Ureter (tissue), 1 donor: ENCODE results near the gene SOX15. TPM values are rescaled to one million over a fixed set of nuclear protein-coding genes. Genes with fewer than 3 reads are reported as not detected.
A peak's percentile ranks its signal among the peaks of the same experiment; 100 is the strongest.
"Not testable (repeated sequence)": the region's sequence is repeated elsewhere in the genome, so short reads cannot be mapped to it uniquely, and the experiment has no call there.

ENCODE experiments used
- DNase-seq: peaks from one replicate; pipeline ENCODE4 v3.0.0-alpha.2; 2020; ENCODE audit warnings: low spot score
- total RNA-seq: library from RNA; stranded (reverse); gene quantifications from one replicate; pipeline ENCODE4 v1.2.4, GENCODE V29; 2023
- donor health status: DM: yes; HTN: yes; CAD: no.

SOX15 gene
- total RNA-seq, 1 donor from 2014 or later = 8.0 TPM

DNA sequence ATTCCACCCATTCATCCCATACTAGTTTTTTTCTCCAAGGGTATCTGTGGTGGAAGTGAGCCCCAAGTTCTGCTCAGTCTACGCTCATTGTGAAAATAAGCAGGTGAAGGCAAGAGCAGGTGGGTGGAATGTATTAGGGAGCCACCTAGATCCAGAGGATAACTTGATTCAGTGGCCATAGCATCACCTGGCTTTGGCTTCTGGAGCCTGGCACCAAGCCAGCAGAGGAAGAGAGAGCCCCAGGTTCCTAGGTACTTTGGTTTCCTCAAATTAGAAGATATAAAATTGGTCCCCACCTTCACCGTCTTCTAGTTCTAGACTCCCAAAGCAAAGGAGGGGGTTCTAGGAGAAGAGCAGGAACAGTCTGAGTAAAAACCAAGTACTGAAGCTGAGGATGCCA, 20.7 kb upstream of the SOX15 start:
- no peak for DNase-seq

DNA sequence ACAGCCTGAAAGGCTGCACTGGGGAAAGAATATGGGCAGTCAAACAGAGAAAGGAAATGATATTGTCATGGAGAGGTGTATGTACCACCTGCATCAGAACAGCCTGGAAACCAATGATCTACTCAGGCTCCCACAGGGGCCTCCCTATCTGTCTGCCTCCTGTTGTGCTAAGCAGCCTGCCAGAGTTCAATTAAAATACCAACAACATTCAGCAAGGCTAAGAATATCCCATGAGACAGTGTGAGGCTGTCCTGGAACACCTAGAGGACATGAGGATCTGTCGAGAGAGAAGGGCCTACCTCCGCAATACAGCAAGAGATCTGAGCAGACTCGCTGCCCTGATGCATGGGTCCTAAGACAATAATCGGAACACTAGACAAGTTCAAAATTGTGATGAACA, 16.4 kb upstream of the SOX15 start:
- DNase-seq = no peak

GRCh38 chr17:7597561-7597960, 7.7 kb upstream of the SOX15 start:
- not testable (repeated sequence) for DNase-seq

- no peak for DNase-seq
Observed at GRCh38 chr17:7593296-7593695, 3.4 kb upstream of the SOX15 start.

GRCh38 chr17:7592422-7593021, 2.6 kb upstream of the SOX15 start:
- DNase-seq = no peak

GRCh38 chr17:7591596-7591995, 1.7 kb upstream of the SOX15 start:
- DNase-seq = no peak

- DNase-seq = no peak
Observed at GRCh38 chr17:7590743-7591142, 849 bp upstream of the SOX15 start.

DNA sequence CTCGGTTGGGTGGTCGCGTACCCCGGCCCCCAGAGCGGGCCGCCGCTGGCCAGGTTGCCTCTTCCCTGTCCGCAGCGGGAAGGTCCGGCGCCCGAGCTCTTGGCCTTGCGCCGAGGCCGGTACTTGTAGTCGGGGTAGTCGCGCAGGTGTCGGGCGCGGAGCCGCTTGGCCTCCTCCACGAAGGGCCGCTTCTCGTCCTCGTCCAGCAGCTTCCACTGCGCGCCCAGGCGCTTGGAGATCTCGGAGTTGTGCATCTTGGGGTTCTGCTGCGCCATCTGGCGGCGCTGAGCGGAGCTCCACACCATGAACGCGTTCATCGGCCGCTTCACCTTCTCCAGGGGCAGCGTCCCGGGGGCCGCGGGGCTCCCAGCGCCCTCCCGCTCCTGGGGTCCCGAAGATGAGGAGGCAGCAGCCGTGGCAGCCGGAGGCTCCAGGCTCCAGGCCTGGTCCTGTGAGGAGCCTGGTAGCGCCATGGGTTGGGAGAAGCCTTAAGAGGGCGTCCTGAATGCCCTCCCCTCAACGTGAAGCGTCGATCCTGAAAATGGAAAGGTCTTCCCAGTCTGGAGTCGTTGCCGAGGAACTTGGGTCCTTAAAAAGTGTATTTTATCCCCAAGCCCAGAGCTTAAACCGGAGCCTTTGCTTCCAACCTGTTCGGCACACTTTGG, 558 bp downstream of the SOX15 start:
- DNase-seq = peak; percentile 87

GRCh38 chr17:7588553-7589203, 1.2 kb downstream of the SOX15 start:
- DNase-seq = no peak

DNA sequence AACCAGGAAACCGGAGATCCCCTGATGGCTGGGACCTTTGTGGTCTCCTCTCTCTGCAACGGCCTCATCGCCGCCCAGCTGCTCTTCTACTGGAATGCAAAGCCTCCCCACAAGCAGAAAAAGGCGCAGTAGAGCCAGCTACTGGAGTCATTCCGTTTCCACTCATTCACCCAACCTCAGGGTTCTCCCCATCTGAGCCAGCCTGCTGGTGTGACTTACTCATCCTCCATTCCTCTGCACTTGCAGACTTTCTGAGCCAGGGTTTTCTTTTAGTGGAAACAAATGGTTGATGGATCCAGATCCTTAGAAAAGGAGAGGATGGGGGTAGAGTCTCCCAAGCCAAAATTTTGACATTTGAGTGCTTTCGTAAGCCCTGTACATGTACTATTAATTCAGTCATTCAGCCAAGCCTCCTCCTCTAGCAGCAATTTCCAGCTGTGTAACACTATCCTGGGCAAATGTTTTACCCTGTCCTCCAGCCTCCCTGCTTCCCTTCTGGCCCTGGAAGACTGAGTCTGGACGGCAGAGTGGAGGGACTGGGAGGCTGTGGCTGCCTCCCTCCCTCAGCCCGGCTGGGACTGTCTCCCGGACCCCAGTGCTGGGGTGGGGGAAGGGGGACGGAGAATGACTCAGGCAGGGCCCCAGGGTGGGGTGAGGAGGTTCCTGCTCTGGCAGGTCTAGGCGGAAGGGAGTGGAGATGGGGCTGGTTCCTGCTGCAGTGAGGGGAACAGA, 2.3 kb downstream of the SOX15 start:
- DNase-seq = no peak

- no peak for DNase-seq
Observed at GRCh38 chr17:7586673-7587419, 3.0 kb downstream of the SOX15 start.

DNA sequence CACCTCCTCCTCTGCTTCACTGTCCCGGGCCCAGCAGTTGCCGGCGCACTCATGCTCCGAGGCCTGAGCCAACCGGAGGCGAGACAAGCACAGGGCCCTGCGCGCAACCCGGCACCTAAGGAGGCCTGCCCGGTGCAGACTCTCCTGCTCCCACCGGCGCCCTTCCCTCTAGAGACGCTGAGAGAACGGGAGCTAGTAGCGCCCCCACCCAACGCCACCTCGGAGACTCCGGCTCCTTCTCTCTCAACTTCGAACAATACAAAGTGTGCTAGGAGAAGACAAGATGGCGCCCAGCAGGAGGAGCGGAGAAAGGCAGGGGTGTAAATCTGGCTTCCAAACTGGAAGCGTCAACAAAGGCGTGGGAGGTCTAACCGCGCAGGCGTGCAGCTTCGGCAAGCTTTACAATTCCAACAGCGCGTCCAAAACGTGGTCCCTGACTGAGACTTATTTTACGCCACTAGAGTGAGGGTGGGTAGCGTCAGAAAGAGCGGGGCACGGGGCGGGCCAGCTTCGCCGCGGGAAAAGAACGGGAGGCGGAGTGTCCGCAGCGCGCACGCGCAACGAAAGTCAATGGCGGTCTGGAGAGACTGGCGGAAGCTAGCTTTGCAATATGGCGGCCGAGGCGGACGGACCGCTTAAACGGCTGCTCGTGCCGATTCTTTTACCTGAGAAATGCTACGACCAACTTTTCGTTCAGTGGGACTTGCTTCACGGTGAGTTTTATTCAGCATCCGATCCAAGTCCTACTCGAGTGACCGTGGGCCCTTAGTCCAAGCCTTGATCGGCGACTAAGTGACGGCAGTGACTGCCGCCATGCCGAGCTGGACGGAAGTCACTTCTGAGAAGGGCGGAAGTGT, 6.4 kb downstream of the SOX15 start, which contains the start of gene MPDU1:
MPDU1 (plus strand) TSS at position 600 of the 857 bp plus-strand sequence; CDS start at position 611, 11 bp downstream.
- DNase-seq = peak; percentile 97

DNA sequence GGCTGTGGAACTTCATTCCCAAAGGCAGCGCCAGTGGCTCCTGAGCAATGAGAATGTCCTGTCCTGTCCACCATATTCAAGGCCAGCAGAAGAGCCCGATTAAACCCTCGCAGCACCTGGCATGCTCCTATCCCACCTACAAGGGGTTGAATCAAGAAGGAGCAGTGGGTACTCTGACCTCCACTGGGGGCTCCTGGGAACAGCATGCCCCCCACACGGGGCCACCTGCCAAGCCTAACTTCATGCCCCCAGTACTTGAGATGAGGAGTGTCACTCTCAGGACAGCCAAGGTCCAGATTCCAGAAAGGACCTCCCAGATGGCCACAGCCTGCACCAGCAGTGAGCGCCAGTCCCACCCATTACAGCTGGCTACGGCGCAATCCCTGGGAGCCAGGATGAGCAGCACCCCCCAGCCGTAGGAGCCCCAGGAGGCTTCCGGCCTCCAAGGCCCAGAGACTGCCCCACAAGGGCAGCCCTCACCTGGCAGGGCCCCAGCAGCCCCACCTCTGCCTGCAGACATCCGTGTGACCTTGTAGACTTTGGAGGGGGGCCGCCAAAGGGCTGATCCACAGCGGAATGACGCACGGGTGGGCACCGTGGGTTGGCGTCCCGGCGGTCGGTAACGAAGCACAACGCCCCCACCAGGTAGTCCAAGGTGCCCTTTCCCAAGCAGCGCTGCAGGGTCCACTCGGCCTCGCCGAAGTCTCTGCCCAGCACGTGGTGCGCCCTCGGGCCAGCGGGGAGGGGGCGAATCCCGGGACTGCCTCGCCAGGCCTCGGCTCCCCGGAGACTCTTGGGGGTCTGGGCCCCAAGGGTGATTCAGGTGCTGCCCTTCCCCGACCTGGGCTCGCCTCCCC, 7.3 kb downstream of the SOX15 start:
- no peak for DNase-seq

- no peak for DNase-seq
Observed at GRCh38 chr17:7580604-7581575, 9.0 kb downstream of the SOX15 start.

DNA sequence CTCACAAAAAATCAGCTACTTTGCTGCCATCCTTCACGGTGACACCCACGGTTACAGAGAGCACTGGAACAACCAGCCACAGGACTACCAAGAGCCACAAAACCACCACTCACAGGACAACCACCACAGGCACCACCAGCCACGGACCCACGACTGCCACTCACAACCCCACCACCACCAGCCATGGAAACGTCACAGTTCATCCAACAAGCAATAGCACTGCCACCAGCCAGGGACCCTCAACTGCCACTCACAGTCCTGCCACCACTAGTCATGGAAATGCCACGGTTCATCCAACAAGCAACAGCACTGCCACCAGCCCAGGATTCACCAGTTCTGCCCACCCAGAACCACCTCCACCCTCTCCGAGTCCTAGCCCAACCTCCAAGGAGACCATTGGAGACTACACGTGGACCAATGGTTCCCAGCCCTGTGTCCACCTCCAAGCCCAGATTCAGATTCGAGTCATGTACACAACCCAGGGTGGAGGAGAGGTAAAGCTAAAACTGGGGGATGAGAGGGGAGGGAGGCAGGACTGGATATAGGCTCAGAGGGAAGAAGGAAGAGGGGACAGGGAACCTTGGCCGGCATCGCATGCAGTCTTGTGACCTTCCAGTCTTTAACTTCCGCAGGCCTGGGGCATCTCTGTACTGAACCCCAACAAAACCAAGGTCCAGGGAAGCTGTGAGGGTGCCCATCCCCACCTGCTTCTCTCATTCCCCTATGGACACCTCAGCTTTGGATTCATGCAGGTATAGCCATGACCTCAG, 9.9 kb downstream of the SOX15 start:
- no peak for DNase-seq

DNA sequence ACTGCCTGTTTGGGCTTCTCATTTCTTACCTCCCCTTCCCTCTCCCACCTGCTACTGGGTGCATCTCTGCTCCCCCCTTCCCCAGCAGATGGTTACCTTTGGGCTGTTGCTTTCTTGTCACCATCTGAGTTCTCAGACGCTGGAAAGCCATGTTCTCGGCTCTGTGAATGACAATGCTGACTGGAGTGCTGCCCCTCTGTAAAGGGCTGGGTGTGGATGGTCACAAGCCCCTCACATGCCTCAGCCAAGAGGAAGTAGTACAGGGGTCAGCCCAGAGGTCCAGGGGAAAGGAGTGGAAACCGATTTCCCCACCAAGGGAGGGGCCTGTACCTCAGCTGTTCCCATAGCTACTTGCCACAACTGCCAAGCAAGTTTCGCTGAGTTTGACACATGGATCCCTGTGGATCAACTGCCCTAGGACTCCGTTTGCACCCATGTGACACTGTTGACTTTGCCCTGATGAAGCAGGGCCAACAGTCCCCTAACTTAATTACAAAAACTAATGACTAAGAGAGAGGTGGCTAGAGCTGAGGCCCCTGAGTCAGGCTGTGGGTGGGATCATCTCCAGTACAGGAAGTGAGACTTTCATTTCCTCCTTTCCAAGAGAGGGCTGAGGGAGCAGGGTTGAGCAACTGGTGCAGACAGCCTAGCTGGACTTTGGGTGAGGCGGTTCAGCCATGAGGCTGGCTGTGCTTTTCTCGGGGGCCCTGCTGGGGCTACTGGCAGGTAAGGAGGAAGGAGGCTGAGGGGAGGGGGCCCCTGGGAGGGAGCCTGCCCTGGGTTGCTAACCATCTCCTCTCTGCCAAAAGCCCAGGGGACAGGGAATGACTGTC, 10.7 kb downstream of the SOX15 start, which contains the start of gene CD68:
CD68 (plus strand) TSS at position 638 of the 833 bp plus-strand sequence; CDS start at position 678, 40 bp downstream.
- peak; percentile 88 for DNase-seq
